ENCODE results near the gene KCNJ9.

DNA sequence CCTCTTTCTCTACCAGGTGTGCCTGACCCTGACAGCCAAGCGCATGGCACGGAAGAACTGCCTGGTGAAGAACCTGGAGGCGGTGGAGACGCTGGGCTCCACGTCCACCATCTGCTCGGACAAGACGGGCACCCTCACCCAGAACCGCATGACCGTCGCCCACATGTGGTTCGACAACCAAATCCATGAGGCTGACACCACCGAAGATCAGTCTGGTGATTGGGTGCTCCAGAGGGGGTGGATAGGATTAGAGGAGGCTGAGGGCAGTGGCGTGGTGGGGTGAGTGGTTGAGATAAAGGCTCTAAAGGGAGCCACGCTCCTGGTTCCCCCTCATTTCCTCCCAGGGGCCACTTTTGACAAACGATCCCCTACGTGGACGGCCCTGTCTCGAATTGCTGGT, 47.3 kb downstream of the KCNJ9 start:
- TF ChIP-seq POLR2AphosphoS5 (IDR thresholded peaks at IDR 0.05; ENCODE audit: insufficient read depth in 1 of 2, low read depth in 1 of 2) (no peak), POLR2A (IDR thresholded peaks at IDR 0.05) (no peak)
- TF ChIP-seq, protein P1, sequence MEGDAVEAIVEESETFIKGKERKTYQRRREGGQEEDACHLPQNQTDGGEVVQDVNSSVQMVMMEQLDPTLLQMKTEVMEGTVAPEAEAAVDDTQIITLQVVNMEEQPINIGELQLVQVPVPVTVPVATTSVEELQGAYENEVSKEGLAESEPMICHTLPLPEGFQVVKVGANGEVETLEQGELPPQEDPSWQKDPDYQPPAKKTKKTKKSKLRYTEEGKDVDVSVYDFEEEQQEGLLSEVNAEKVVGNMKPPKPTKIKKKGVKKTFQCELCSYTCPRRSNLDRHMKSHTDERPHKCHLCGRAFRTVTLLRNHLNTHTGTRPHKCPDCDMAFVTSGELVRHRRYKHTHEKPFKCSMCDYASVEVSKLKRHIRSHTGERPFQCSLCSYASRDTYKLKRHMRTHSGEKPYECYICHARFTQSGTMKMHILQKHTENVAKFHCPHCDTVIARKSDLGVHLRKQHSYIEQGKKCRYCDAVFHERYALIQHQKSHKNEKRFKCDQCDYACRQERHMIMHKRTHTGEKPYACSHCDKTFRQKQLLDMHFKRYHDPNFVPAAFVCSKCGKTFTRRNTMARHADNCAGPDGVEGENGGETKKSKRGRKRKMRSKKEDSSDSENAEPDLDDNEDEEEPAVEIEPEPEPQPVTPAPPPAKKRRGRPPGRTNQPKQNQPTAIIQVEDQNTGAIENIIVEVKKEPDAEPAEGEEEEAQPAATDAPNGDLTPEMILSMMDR (IDR thresholded peaks at IDR 0.05): no peak
